Caco-2 (cell line): ENCODE measurements around the gene TTYH1. TPM values are rescaled to one million over a fixed set of nuclear protein-coding genes. Genes with fewer than 3 reads are reported as not detected.

ENCODE experiments used
- BruUV-seq: library from RNA; stranded (reverse); fragments of 400-500 nt; replicated peaks from 2 replicates; lab custom pipeline; 2021; lab: Mats Ljungman, UMichigan
- CTCF ChIA-PET: fragments of 300-600 bp; sonication (Branson Sonifier 250); formaldehyde crosslinking; loops from one replicate; lab custom pipeline; 2022; ENCODE audit warnings: antibody characterized with exemption; lab: Charles Lee
- POLR2A ChIA-PET: fragments of 300-600 bp; sonication (Branson Sonifier 250); formaldehyde crosslinking; loops from one replicate; lab custom pipeline; 2022; ENCODE audit warnings: antibody characterized with exemption; lab: Charles Lee
- DNase-seq, 2 experiments: peaks; one replicate each; pipeline versions ENCODE4 v3.0.0 to v3.0.0-alpha.2; 2020 to 2022
- H3K27me3 ChIP-seq: replicated peaks from 2 replicates; pipeline ENCODE4 v1.6.0; 2011; ENCODE audit warnings: low read length; ENCODE audit not compliant: control insufficient read depth, insufficient read depth
- H3K36me3 ChIP-seq: 2 replicates; pipeline ENCODE4 v1.5.1; 2011; ENCODE audit warnings: low read length; ENCODE audit not compliant: control insufficient read depth, insufficient read depth
- H3K4me1 ChIP-seq: fragments of 250-450 bp; sonication (Bioruptor Pico); 2 replicates; pipeline ENCODE4 v1.5.1; 2020; ENCODE audit warnings: mild to moderate bottlenecking
- H3K4me3 ChIP-seq: 2 replicates; pipeline ENCODE4 v1.5.1; 2011; ENCODE audit warnings: low read depth, mild to moderate bottlenecking, control low read depth, low read length
- H3K9me3 ChIP-seq: fragments of 250-450 bp; sonication (Bioruptor Pico); 2 replicates; pipeline ENCODE4 v1.5.1; 2020; ENCODE audit warnings: mild to moderate bottlenecking, moderate library complexity
- H3K27ac Mint-ChIP-seq: one replicate; pipeline ENCODE4 v1.8.0; 2022; ENCODE audit warnings: mixed read lengths; ENCODE audit not compliant: unreplicated experiment
- H3K27me3 Mint-ChIP-seq: one replicate; pipeline ENCODE4 v1.8.0; 2022; ENCODE audit warnings: mixed read lengths; ENCODE audit not compliant: insufficient read depth, unreplicated experiment
- H3K36me3 Mint-ChIP-seq: one replicate; pipeline ENCODE4 v1.8.0; 2022; ENCODE audit warnings: mild to moderate bottlenecking, mixed read lengths; ENCODE audit not compliant: insufficient read depth, unreplicated experiment
- H3K4me1 Mint-ChIP-seq: one replicate; pipeline ENCODE4 v1.8.0; 2022; ENCODE audit warnings: low read depth, mixed read lengths; ENCODE audit not compliant: unreplicated experiment
- H3K4me3 Mint-ChIP-seq: one replicate; pipeline ENCODE4 v1.8.0; 2022; ENCODE audit warnings: mild to moderate bottlenecking, moderate library complexity, mixed read lengths; ENCODE audit not compliant: unreplicated experiment
- H3K9me3 Mint-ChIP-seq: one replicate; pipeline ENCODE4 v1.8.0; 2022; ENCODE audit warnings: mixed read lengths; ENCODE audit not compliant: unreplicated experiment
- CTCF ChIP-seq, 2 experiments: fragments of 200-600 bp in 1 of 2; IDR thresholded peaks; 1 replicate in 1 of 2; 2 replicates in 1 of 2; pipeline versions ENCODE4 v1.5.1 to v1.8.0; 2011 to 2022; ENCODE audit warnings: antibody characterized with exemption in 1 of 2, control low read depth in 1 of 2, inconsistent platforms in 1 of 2, low read depth in 1 of 2, low read length in 1 of 2, mild to moderate bottlenecking in 1 of 2, moderate library complexity in 1 of 2; ENCODE audit not compliant: insufficient read depth in 1 of 2, severe bottlenecking in 1 of 2, unreplicated experiment in 1 of 2
- intact Hi-C: fragments of 100-400 bp; cut with micrococcal nuclease; formaldehyde crosslinking; loops from one replicate; pipeline ENCODE4 v1.10.0; 2022; ENCODE audit not compliant: unreplicated experiment
- total RNA-seq: library from RNA; stranded (reverse); gene quantifications from 2 replicates; pipeline ENCODE4 v1.2.3, GENCODE V29; 2022

Gene TTYH1
- total RNA-seq, 1 experiment from 2014 or later = not detected

DNA sequence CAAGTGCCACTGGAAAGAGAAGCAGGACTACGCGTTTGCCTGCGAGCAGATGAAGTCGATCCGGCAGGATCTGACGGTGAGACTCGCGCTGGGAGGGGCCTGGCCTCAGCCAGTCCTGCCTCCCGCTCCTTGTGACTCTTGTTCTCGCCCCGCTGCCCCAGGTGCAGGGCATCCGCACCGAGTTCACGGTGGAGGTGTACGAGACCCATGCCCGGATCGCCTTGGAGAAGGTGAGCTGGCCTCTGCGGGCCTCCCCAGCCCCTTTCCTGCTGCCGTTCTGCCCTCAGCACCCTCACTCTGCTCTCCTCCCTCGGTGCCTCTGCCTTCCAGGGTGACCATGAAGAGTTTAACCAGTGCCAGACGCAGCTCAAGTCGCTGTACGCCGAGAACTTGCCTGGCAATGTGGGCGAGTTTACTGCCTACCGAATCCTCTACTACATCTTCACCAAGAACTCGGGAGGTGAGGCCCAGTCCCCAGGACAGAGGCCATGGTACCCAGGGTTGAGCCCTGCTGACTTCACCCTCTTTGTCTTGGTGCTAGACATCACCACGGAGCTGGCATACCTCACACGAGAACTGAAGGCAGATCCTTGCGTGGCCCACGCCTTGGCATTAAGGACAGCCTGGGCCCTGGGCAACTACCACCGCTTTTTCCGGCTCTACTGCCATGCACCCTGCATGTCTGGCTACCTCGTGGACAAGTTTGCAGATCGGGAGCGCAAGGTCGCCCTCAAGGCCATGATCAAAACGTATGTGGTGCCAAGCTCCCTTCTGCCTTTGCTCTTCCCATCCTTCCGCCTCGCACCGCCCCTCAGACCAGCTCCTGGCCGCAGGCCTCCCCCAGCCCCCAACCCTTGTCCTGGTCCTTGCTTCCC lies 42.7 kb downstream of the TTYH1 start:
- Mint-ChIP-seq H3K4me3 (no peak overlapping the region), H3K9me3 (no peaks in the 10 kb centered on the region), H3K4me1 (peaks cover 16% of the 10 kb centered on the region), H3K27me3 (no peaks in the 10 kb centered on the region), H3K36me3 (peaks cover 97% of the 10 kb centered on the region), H3K27ac (no peak overlapping the region)
- no peaks in the 10 kb centered on the region for H3K9me3 ChIP-seq
- intact Hi-C loops = no loop called here
- POLR2A ChIA-PET = no interaction called here
- DNase-seq = no peak
- H3K4me3 ChIP-seq = no peak overlapping the region
- H3K36me3 ChIP-seq = peaks cover 15% of the 10 kb centered on the region
- no peak for TF ChIP-seq CTCF (IDR thresholded peaks at IDR 0.05; ENCODE audit: insufficient read depth in 1 of 2, low read depth in 1 of 2, low read length in 1 of 2, severe bottlenecking in 1 of 2, unreplicated experiment in 1 of 2)
- CTCF ChIA-PET = no interaction called here
- H3K27me3 ChIP-seq = no peaks in the 10 kb centered on the region
- no TSS peak for BruUV-seq
- H3K4me1 ChIP-seq = peaks cover 8% of the 10 kb centered on the region

- POLR2A ChIA-PET = interaction anchor here (1.2 kb wide), 1 partner anchor 10 kb away, joined by 3 read pairs; no protein-coding TSS in a partner anchor
Measured at GRCh38 chr19:54458648-54459281, 43.5 kb downstream of the TTYH1 start.

More at GRCh38 chr19:54458648-54459281, 43.5 kb downstream of the TTYH1 start:
- DNase-seq = no peak
- no peak overlapping the region for H3K4me3 ChIP-seq
- intact Hi-C loops = no loop called here
- no peak overlapping the region for H3K4me3 Mint-ChIP-seq
- no peaks in the 10 kb centered on the region for H3K9me3 ChIP-seq
- H3K27ac Mint-ChIP-seq = peak overlapping the region; percentile 30
- H3K27me3 ChIP-seq = no peaks in the 10 kb centered on the region
- no peaks in the 10 kb centered on the region for H3K9me3 Mint-ChIP-seq
- H3K4me1 ChIP-seq = peaks cover 8% of the 10 kb centered on the region
- peaks cover 97% of the 10 kb centered on the region for H3K36me3 Mint-ChIP-seq
- H3K4me1 Mint-ChIP-seq = peaks cover 19% of the 10 kb centered on the region
- no peaks in the 10 kb centered on the region for H3K27me3 Mint-ChIP-seq
- TF ChIP-seq CTCF (IDR thresholded peaks at IDR 0.05; ENCODE audit: insufficient read depth in 1 of 2, low read depth in 1 of 2, low read length in 1 of 2, severe bottlenecking in 1 of 2, unreplicated experiment in 1 of 2) = no peak
- TSS peak; percentile 2 for BruUV-seq
- CTCF ChIA-PET = no interaction called here
- peaks cover 13% of the 10 kb centered on the region for H3K36me3 ChIP-seq
